Right cardiac atrium (tissue), 5 donors: ENCODE measurements around the gene EME2. TPM values are rescaled to one million over a fixed set of nuclear protein-coding genes. Genes with fewer than 3 reads are reported as not detected.
A peak's percentile ranks its signal among the peaks of the same experiment; 100 is the strongest.
"Not testable (repeated sequence)": the region's sequence is repeated elsewhere in the genome, so short reads cannot be mapped to it uniquely, and the experiment has no call there.

ENCODE experiments used
- ATAC-seq, 2 donors: fragments of 200-7000 bp; cut with Tn5 transposase; one replicate each; pipeline versions ENCODE4 v1.8.0 to v1.9.1; 2020; ENCODE audit warnings: moderate library complexity in 2 of 2, mild to moderate bottlenecking in 1 of 2
- DNase-seq, 3 donors: peaks; one replicate each; pipeline ENCODE4 v3.0.0-alpha.2; 2020
- H3K27ac ChIP-seq: one replicate; pipeline ENCODE4 v1.5.1; 2013; ENCODE audit warnings: mild to moderate bottlenecking, low read length, control low read depth, moderate library complexity
- H3K27me3 ChIP-seq: one replicate; pipeline ENCODE4 v1.6.1; 2013; ENCODE audit not compliant: control insufficient read depth, insufficient read depth
- H3K4me1 ChIP-seq: one replicate; pipeline ENCODE4 v1.6.1; 2013; ENCODE audit warnings: low read length; ENCODE audit not compliant: control insufficient read depth, insufficient read depth
- H3K4me3 ChIP-seq: one replicate; pipeline ENCODE4 v1.5.1; 2013; ENCODE audit warnings: low read length, control low read depth
- H3K9me3 ChIP-seq: one replicate; pipeline ENCODE4 v1.6.1; 2013; ENCODE audit warnings: low read length; ENCODE audit not compliant: control insufficient read depth
- WGBS: extraction: QIAGEN DNeasy Blood & Tissue Kit; methylation state at CpG from one replicate; pipeline ENCODE4 v1.1.7; 2013; 5-methylcytosine and 5-hydroxymethylcytosine counted together
- intact Hi-C, 4 donors: fragments of 100-400 bp; cut with DNase I; formaldehyde crosslinking; loops; one replicate each; pipeline versions ENCODE4 v1.11.0 to v1.14.0; 2022 to 2023
- polyA plus RNA-seq: library from polyadenylated mRNA; stranded (reverse); fragments of 200-250 nt; gene quantifications from one replicate; pipeline ENCODE4 v1.2.3, GENCODE V29; 2013
- total RNA-seq, 4 donors: library from RNA; stranded (reverse); fragmentation: NEBNext Ultra II Directional; extraction: Animal tissue kit (Norgen Biotek cat#: 25700); gene quantifications; one replicate each; pipeline ENCODE4 v1.2.1, GENCODE V29; 2021
- donor health status: healthy with polysubstance abuse.
- donor health status: DM: no; HTN: yes; CAD: no.
- donor health status: DM: no; HTN: no; CAD: no.
- donor health status: DM: no; HTN: yes; CAD: no; lungs with severe emphysema.
- donor health status: DM: yes; HTN: yes; CAD: no.

EME2 gene
- total and polyA plus RNA-seq, 5 donors = 6.3 to 11.3 (median 9.2) TPM

DNA sequence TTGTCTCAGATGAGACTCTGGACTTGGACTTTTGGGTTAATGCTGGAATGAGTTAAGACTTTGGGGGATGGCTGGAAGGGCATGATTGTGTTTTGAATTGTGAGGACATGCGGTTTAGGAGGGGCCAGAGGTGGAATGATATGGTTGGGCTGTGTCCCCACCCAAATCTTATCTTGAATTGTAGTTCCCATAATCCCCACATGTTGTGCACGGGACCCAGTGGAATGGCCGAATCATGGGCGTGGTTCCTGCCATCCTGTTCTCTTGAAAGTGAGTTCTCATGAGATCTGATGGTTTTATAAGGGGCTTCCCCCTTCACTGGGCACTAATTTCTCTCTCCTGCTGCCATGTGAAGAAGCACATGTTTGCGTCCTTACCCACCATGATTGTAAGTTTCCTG lies 26.7 kb downstream of the EME2 start:
- intact Hi-C loops, H3K4me3 ChIP-seq, ATAC-seq, H3K27ac ChIP-seq, H3K27me3 ChIP-seq, H3K9me3 ChIP-seq, H3K4me1 ChIP-seq: not testable (repeated sequence)
- DNase-seq = peak in 1 of 3 donors; percentile 24
- WGBS = 83% methylated on average over 5 of the region's 5 CpGs

- Histone ChIP-seq H3K27me3 (no peaks in the 10 kb centered on the region), H3K27ac (no peak overlapping the region), H3K4me3 (no peak overlapping the region), H3K9me3 (no peaks in the 10 kb centered on the region), H3K4me1 (no peaks in the 10 kb centered on the region)
- DNase-seq (no peak), ATAC-seq (no peak)
- intact Hi-C loops = no loop called here
- WGBS = 84% methylated on average over 10 of the region's 10 CpGs
These were observed 28.1 kb downstream of the EME2 start for GRCh38 chr16:1800701-1801100.

DNA sequence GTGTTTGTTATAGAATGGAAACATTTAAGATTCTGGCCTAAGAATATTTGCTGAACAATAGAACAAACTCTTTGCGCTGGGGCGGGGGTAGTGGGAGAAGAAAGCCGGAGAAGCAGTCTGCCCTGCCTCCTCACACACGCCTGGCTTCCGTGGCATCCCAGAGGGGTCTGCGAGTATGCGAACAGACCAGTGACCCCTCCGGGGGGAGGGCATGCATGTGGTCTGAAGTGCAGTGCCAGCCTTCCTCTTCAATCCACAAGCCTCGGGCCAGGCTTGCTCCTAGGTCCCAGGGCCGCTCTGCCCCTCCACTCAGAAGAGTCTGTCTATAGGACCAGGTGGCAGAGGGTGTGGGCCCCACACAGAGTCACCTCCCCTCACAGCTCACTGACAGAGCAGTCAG lies 35.0 kb downstream of the EME2 start:
- Histone ChIP-seq H3K27me3 (no peaks in the 10 kb centered on the region), H3K9me3 (no peaks in the 10 kb centered on the region), H3K4me1 (no peaks in the 10 kb centered on the region), H3K27ac (no peak overlapping the region), H3K4me3 (no peak overlapping the region)
- ATAC-seq (peak in 1 of 2 donors; percentile 11), DNase-seq (peak in 2 of 3 donors; percentile 14 to 47)
- intact Hi-C loops = no loop called here
- 92% methylated on average over 10 of the region's 10 CpGs for WGBS

DNA sequence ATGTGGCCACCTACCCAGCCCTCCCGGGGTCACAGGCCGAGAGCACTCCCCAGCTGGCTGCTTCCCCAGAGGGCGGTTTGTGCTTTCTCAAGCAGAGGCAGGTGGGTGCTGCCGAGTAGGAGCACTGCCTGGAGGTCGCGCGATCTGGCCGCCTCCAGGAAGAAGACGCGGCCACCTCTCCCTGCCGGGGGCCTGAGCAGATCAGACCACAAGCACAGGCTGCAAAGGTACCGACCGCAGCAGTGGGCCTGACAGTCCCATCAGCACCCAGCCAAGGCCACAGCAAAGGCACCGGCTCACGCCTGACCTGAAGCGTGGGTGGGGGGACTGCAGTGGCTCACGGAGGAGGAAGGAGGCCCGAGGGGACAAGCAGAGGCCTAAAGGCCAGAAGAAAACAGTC lies 36.1 kb downstream of the EME2 start:
- DNase-seq = peak in 1 of 3 donors; percentile 24
- no peak overlapping the region for H3K4me3 ChIP-seq
- 88% methylated on average over 18 of the region's 18 CpGs for WGBS
- no peaks in the 10 kb centered on the region for H3K9me3 ChIP-seq
- H3K27me3 ChIP-seq = no peaks in the 10 kb centered on the region
- intact Hi-C loops = no loop called here
- no peak overlapping the region for H3K27ac ChIP-seq
- H3K4me1 ChIP-seq = no peaks in the 10 kb centered on the region
- ATAC-seq = no peak

DNA sequence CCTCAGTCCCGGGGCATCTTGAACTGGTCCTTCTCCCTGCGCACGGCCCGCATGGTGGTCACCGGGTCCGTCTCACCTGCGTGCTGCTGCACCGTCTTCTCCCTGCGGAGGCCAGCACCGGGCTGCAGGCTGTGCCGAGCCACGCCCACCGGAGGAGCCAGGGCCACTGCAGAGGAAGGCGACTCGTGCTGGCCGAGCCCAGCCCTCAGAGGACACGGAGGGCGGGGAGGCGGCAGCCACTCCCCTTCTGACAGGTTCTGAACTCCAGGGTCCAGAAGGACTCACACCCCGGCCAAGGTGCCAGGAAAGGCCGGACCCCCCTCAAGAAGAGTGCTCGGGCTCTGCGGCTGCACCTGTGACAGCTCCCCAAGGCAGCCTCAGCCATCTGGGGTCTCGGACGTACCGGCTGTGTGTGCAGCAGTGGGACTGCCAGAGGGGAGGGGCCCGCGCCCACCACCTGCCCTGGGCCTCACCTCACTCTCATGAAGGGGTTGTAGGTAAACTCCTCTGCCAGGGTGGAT lies 36.7 kb downstream of the EME2 start:
- H3K27ac ChIP-seq = no peak overlapping the region
- ATAC-seq (no peak), DNase-seq (peak in 1 of 3 donors; percentile 49)
- 77% methylated on average over 28 of the region's 28 CpGs for WGBS
- no peaks in the 10 kb centered on the region for H3K4me1 ChIP-seq
- no peaks in the 10 kb centered on the region for H3K27me3 ChIP-seq
- H3K4me3 ChIP-seq = no peak overlapping the region
- intact Hi-C loops = no loop called here
- no peaks in the 10 kb centered on the region for H3K9me3 ChIP-seq

- Histone ChIP-seq H3K4me1 (no peaks in the 10 kb centered on the region), H3K9me3 (no peaks in the 10 kb centered on the region), H3K27me3 (no peaks in the 10 kb centered on the region), H3K4me3 (no peak overlapping the region), H3K27ac (no peak overlapping the region)
- peak in 1 of 3 donors; percentile 16 for DNase-seq
- 93% methylated on average over 16 of the region's 16 CpGs for WGBS
- ATAC-seq = no peak
- intact Hi-C loops = no loop called here
These were observed 37.5 kb downstream of the EME2 start for GRCh38 chr16:1810106-1810505.

- 95% methylated on average over 16 of the region's 16 CpGs for WGBS
- no peak overlapping the region for H3K27ac ChIP-seq
- no peaks in the 10 kb centered on the region for H3K4me1 ChIP-seq
- no peaks in the 10 kb centered on the region for H3K27me3 ChIP-seq
- H3K4me3 ChIP-seq = no peak overlapping the region
- peak in 1 of 3 donors; percentile 26 for DNase-seq
- ATAC-seq = no peak
- intact Hi-C loops = no loop called here
- no peaks in the 10 kb centered on the region for H3K9me3 ChIP-seq
These were observed 37.9 kb downstream of the EME2 start for GRCh38 chr16:1810536-1810935.

DNA sequence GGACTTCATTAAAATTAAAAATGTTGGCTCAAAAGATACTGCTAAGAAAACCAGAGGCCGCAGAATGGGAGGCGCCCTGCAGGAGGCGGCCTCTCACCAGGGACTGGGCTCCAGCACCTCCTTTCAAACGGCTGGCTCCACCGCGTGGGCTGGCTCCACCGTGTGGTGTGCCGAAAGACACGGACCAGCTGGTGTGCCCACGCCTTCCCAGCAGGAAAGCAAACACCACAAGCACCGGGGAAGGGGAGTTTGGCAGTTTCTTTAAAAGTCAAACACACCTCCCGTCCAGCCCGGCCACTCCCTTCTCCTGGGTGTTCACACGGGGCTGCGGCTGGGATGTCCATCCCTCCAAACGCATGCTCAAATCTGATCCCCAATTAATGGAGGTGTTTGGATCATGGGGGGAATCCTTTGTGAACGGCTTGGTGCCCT lies 40.1 kb downstream of the EME2 start:
- intact Hi-C loops = no loop called here
- no peak overlapping the region for H3K4me3 ChIP-seq
- H3K4me1 ChIP-seq = no peaks in the 10 kb centered on the region
- DNase-seq (peak; percentile 74 to 94 (median 92)), ATAC-seq (peak; percentile 85 to 91)
- H3K27me3 ChIP-seq = no peaks in the 10 kb centered on the region
- WGBS = 23% methylated on average over 17 of the region's 17 CpGs
- no peaks in the 10 kb centered on the region for H3K9me3 ChIP-seq
- no peak overlapping the region for H3K27ac ChIP-seq

GRCh38 chr16:1815461-1815860 lies 42.9 kb downstream of the EME2 start:
- no peak for DNase-seq
- Histone ChIP-seq H3K9me3 (no peaks in the 10 kb centered on the region), H3K4me1 (no peaks in the 10 kb centered on the region), H3K4me3 (no peak overlapping the region), H3K27me3 (no peaks in the 10 kb centered on the region), H3K27ac (no peak overlapping the region)
- intact Hi-C loops = no loop called here
- ATAC-seq = no peak
- 90% methylated on average over 11 of the region's 11 CpGs for WGBS

DNA sequence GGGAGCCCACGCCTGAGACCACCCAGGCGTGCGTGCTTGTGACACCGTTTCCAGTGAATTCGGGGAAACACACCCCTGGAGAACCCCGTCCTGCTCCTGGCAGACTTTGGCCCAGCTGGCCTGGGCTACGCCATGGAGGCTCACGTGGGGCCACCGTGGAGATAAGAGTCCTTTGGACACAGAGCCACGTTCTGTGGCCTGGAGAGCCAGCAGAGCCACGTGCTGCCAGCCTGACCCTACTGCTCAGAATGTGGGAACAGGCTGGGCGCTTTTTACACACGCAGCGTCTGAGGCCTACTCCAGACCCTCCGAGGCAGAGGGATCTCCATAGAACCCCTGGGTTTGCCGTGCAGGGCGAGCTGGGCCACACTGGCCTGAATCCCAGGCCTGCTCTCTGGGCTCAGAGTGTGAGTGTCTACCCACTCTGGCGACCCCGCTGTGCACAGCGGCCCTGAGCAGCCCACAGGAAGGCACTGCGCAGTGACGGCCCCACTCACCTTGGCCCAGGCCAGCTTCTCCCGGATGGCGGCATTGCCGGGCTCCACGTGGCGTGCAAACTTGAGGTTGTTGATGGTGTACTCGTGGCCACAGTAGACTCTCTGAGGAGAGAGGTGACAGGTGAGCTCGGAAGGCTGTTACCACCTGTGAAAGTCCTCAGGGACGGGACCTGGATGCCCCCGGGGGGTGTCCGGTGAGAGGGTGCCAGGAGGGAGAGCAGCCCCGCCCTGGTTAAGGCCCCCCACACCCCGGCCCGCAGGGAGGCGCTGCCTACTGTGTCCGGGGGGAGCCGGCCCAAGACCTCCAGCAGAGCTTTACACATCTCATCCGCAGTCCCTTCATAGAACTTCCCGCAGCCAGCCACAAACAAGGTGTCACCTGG lies 44.0 kb downstream of the EME2 start:
- Histone ChIP-seq H3K27ac (no peak overlapping the region), H3K4me1 (no peaks in the 10 kb centered on the region), H3K9me3 (no peaks in the 10 kb centered on the region), H3K4me3 (no peak overlapping the region), H3K27me3 (no peaks in the 10 kb centered on the region)
- intact Hi-C loops = no loop called here
- DNase-seq = peak in 1 of 3 donors; percentile 46
- no peak for ATAC-seq
- 93% methylated on average over 40 of the region's 40 CpGs for WGBS

DNA sequence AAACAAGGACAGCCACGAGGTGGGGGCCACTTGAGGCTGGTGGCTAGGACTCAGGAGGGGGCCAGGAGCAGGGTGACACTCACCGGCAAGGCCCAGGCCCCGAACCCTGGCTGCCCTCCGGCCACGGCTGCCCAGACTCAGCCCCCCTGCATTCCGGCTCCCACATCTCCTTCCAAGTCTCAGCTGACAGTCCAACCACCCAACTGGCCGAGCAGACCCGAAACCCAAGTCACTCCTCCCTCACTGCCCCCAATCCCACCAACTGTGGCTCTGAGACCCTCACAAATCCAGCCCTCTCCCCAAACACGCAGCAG lies 44.6 kb downstream of the EME2 start:
- Histone ChIP-seq H3K27me3 (no peaks in the 10 kb centered on the region), H3K9me3 (no peaks in the 10 kb centered on the region), H3K4me3 (no peak overlapping the region), H3K4me1 (no peaks in the 10 kb centered on the region), H3K27ac (no peak overlapping the region)
- no peak for ATAC-seq
- intact Hi-C loops = no loop called here
- DNase-seq = no peak
- 93% methylated on average over 9 of the region's 9 CpGs for WGBS
